ENCODE data around the gene ABCB9.
"Not testable (repeated sequence)": the region's sequence is repeated elsewhere in the genome, so short reads cannot be mapped to it uniquely, and the experiment has no call there.

ABCB9 gene

GRCh38 chr12:122944605-122945592 lies 21.4 kb downstream of the ABCB9 start:
- DNase-seq (ENCODE audit: insufficient read length, low spot score): no peak
- FAIRE-seq: no peak

- FAIRE-seq: no peak
- DNase-seq (ENCODE audit: insufficient read length, low spot score): no peak
Observed at GRCh38 chr12:122943196-122943595, 23.1 kb downstream of the ABCB9 start.

DNA sequence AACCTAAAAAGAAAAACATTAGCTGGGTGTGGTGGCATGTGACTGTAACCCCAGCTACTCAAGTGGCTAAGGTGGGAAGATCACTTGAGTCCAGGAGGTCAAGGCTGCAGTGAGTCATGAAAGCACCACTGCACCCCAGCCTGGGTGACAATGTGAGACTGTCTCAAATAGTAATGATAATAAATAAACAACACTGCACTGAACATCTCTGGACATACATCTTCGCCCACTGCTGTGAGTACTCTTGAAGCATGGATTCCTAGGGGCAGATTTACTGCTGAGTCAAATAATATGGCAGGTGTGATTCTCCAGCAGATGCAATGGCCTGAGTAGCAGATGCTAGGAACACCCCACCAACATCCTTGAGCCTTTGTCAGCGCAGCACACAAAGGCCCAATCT lies 23.6 kb downstream of the ABCB9 start:
- no peak for DNase-seq (ENCODE audit: insufficient read length, low spot score)
- no peak for FAIRE-seq

DNA sequence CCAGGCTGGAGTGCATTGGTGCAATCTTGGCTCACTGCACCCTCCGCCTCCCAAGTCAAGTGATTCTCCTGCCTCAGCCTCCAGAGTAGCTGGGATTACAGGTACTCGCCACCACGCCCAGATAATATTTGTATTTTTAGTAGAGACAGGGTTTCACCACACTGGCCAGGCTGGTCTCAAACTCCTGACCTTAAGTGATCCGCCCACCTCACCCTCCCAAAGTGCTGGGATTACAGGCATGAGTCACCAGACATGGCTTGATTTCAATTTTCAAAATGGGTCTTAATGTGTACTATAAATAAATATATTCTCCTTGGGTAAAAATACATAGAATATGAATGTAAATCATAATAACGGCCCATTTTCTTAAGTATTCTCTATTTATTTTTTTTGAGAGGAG lies 24.9 kb downstream of the ABCB9 start:
- DNase-seq (ENCODE audit: insufficient read length, low spot score); FAIRE-seq: not testable (repeated sequence)

DNA sequence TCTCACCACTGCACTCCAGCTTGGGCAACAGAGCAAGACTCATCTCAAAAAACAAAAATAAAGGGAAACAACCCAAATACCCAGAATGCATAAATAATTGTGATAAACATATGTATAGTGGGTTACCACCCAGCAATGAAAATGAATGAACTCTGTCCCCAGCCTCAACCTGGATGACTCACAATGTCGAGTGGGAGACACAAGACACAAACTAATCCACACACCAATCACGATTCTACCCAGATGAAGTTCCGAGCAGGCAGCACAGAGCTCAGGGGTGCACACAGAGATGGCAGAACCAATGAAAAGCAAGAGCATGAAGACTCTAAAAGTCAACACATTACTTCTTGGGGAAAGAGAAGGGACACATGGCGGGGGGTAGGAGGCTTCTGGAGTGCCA lies 27.1 kb downstream of the ABCB9 start:
- DNase-seq (ENCODE audit: insufficient read length, low spot score) (no peak), FAIRE-seq (no peak)

- DNase-seq (ENCODE audit: insufficient read length, low spot score) (no peak), FAIRE-seq (no peak)
Observed at GRCh38 chr12:122937622-122938091, 28.6 kb downstream of the ABCB9 start.

GRCh38 chr12:122935318-122935717 lies 30.9 kb downstream of the ABCB9 start:
- no peak for DNase-seq (ENCODE audit: insufficient read length, low spot score)
- FAIRE-seq: no peak

- FAIRE-seq (no peak), DNase-seq (ENCODE audit: insufficient read length, low spot score) (no peak)
Observed at GRCh38 chr12:122934722-122935121, 31.5 kb downstream of the ABCB9 start.

DNA sequence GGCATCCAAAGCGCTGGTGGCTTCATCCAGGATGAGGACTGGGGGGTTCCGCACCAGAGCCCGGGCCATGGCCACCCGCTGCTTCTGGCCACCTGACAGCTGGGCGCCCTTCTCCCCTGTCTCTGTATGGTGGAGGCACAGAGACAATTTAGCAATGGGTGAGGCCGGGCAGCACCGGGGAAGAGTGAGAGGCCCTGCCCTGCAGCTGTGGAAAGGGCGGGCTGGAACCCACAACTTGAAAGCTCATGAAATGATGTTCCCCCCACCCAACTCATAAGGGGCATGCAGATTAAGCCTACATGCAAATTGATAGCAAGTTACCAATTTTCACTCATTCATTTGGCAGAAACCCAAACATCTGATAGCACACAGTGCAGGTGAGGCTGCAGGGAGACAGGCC lies 34.1 kb downstream of the ABCB9 start:
- FAIRE-seq (no peak), DNase-seq (ENCODE audit: insufficient read length, low spot score) (no peak)

DNA sequence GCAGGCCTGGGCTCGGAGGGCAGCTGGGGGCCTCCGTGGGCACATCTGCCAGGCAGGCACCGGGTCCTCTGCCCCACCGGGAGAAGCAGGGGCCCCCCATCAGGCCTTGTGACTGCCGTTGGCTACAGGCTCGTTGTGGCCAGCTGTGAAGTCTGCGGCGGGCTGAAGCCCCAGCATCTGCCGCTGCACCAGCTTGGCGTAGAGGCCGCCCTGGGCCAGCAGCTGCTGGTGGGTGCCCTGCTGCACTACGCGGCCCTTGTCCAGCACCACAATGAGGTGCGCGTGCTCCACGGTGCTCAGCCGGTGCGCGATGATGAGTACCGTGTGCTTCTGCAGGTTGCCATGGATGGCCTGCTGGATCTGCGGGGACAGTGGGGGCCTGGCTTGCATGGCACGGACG lies 36.5 kb downstream of the ABCB9 start:
- no peak for FAIRE-seq
- DNase-seq (ENCODE audit: insufficient read length, low spot score): no peak

- FAIRE-seq (no peak), DNase-seq (ENCODE audit: insufficient read length, low spot score) (no peak)
Observed at GRCh38 chr12:122929148-122929538, 37.1 kb downstream of the ABCB9 start.

DNA sequence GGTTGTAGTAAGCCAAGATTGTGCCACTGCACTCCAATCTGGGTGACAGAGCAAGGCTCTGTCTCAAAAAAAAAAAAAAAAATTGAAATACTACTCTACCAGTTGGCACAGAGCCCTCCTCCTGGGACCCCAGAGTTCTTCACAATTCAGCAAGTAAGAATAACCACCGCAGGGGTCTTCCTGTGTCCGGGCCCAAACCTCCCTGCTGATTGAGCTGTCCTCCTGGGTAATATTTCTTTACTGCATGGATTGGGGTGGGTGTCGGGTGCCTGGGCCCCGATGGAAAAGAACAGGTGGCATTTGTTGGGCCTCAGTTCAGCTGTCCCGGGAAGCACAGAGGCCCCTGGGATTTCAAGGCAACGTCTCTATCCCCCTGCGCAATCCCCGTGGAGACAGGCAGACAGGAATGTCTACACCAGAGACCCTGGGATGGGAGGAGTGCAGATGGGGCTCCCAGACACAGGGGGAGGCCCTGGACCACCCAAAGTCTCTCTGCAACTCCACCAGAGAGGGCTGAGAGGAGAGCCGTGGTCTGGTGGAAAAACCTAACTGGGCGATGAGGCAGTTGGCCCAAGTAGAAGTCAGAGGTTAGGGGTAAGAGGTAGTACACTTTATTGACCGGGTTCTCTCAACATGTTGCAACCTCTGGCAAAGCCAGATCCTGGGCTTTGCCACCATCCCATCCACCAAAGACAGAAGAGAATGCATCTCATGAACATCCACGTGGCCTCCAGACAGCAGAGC lies 37.7 kb downstream of the ABCB9 start:
- DNase-seq (ENCODE audit: insufficient read length, low spot score): no peak

GRCh38 chr12:122927756-122928403 lies 38.4 kb downstream of the ABCB9 start:
- FAIRE-seq (no peak), DNase-seq (ENCODE audit: insufficient read length, low spot score) (no peak)

More for the DNA sequence above, 37.7 kb downstream of the ABCB9 start:
- FAIRE-seq: no peak

- no peak for FAIRE-seq
Observed at GRCh38 chr12:122921917-122922316, 44.3 kb downstream of the ABCB9 start.

DNA sequence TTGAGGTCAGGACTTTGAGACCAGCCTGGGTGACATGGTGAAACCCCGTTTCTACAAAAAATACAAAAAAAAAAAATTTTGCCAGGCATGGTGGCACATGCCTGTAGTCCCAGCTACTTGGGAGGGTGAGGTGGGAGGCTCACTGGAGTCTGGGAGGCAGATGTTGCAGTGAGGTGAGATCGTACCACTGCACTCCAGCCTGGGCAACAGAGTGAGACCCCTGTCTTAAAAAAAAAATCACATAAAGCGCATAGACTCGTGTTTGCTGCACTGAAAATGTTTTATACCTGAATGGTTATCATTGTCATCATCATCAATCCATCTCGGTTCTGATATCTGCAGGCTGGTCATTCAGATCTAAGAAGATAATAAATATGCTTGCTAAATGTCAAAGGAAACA lies 45.6 kb downstream of the ABCB9 start:
- DNase-seq (ENCODE audit: insufficient read length, low spot score) (no peak), FAIRE-seq (no peak)

More at GRCh38 chr12:122921917-122922316, 44.3 kb downstream of the ABCB9 start:
- no peak for DNase-seq (ENCODE audit: insufficient read length, low spot score)

GRCh38 chr12:122918827-122919226 lies 47.4 kb downstream of the ABCB9 start:
- FAIRE-seq (no peak), DNase-seq (ENCODE audit: insufficient read length, low spot score) (no peak)

DNA sequence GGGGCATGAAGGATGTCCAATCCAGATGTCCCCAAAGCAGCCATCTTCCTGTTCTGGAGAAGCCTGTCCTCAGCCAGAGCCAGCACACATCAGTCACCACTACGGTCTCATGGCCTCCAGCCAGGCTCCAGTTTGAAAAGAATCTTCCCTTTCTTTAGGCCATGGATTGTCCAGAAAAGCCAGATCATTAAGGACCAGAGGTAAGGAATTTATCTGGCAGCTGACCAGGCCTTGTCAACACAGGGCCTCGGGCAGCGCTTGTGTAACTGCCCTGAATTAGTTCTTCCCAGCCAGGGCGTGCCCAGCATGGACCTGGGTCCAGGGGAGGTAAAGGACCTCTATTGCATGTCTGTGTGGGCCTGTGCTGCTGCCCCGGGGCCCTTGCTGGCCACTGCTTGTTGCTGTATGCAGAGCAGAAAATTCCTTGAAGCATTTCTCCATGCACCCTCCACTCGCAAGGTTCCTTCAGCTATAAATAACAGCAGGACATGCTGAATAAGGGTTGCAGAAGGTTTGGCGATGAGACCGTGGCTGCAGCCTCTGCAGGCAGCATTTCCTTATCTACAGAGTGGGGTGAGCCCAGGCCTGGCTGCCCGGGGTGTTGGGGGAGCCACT lies 48.6 kb downstream of the ABCB9 start:
- FAIRE-seq (no peak), DNase-seq (ENCODE audit: insufficient read length, low spot score) (peak; percentile 53)

DNA sequence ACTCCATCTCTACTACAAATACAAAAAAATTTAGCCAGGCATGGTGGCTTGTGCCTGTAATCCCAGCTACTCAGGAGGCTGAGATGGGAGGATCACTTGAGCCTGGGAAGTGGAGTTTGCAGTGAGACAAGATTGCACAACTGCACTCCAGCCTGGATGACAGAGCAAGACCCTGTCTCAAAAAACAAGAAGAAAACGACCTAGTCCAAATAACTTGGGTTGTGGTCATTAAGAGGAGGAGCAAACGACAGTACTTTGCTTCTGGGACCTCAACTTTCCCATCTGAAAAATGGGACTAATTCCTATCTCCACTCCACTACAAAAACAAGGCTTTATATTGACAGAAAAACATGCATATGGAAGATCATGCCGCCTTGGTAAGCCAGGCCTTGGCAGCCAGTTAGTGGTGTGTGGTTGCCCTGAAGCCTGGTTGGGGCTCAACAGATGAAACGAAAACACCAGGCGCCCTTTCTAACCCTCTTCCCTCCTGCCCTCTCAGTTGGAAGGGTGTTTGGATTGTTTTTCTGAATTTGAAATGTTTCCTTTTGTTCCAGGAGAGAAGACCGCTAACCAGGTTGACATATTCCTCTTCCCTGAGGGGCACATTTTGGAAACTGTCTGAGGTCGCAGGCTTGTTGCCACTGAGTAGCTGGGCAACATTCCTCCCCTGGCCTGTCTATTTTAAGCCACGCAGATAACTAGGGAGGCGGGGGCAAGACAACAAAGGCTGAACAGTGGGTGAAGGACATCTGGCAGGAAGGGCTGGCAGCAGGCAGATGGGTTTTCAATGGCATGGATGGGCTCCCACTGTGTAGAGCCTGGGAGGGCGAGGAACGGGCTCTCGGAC lies 56.6 kb downstream of the ABCB9 start:
- FAIRE-seq: no peak
- DNase-seq (ENCODE audit: insufficient read length, low spot score): no peak

DNA sequence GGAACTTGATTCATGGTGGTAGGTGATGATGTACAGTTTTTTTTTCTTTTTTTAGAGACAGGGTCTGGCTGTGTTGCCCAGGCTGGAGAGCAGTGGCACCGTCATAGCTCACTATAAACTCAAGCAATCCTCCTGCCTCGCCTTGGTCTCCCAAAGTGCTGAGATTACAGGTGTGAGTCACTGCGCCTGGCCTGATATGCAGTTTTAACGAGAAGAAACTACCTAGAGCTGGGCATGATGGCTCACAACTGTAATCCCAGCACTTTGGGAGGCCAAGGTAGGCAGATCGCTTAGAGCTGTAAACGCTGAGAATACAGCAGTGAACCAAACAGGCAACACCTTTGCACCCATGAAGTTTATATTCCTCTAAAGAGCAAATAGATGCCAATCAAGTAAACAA lies 57.3 kb downstream of the ABCB9 start:
- no peak for DNase-seq (ENCODE audit: insufficient read length, low spot score)
- no peak for FAIRE-seq

- DNase-seq (ENCODE audit: insufficient read length, low spot score); FAIRE-seq: not testable (repeated sequence)
Observed at GRCh38 chr12:122905258-122905657, 61.0 kb downstream of the ABCB9 start.
